Erythroblast (primary cell): Measurements from ENCODE around the gene TTC3.

ENCODE experiments used
- GATA1 ChIP-seq: IDR thresholded peaks from 2 replicates; pipeline ENCODE4 v1.6.1; 2011; ENCODE audit warnings: low read depth, mild to moderate bottlenecking, control low read depth, low read length, moderate library complexity
- POLR2A ChIP-seq: IDR thresholded peaks from 2 replicates; pipeline ENCODE4 v1.6.1; 2011; ENCODE audit warnings: mild to moderate bottlenecking, low read length

DNA sequence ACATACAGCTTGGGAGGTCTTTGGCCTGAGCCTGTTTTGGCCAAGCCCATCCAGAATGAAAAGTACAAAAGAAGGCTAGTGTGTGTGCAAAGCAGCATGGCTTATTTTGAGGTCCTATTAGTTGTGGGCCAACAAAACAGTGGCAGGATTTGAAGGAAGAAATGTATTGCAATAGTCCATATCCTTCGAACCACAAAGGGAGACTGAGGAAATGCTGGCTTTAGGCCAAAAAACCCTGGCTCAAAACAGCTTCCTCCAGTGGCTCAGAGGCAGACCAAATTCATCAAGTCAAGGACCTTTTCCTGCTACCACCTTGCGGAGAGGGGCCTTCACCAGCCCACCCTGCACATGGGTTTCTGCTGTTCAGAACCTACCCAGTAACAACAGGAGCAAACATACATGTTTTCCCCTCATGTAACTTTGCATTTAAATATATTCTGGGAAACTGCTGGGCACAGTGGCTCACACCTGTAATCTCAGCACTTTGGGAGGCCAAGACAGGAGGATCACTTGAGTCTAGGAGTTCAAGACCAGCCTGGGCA is 150.8 kb downstream of the TTC3 start:
- no peak for TF ChIP-seq POLR2A
- TF ChIP-seq GATA1, result no peak
